CD4-positive, alpha-beta T cell treated with Interleukin-15 for 1 hour (primary cell): Measurements from ENCODE around the gene SGPL1.

Experiments
- DNase-seq: peaks from one replicate; pipeline ENCODE4 v3.0.0-alpha.2; 2020

Gene SGPL1

GRCh38 chr10:70781461-70782051, 34.2 kb upstream of the SGPL1 start:
- no peak for DNase-seq

DNA sequence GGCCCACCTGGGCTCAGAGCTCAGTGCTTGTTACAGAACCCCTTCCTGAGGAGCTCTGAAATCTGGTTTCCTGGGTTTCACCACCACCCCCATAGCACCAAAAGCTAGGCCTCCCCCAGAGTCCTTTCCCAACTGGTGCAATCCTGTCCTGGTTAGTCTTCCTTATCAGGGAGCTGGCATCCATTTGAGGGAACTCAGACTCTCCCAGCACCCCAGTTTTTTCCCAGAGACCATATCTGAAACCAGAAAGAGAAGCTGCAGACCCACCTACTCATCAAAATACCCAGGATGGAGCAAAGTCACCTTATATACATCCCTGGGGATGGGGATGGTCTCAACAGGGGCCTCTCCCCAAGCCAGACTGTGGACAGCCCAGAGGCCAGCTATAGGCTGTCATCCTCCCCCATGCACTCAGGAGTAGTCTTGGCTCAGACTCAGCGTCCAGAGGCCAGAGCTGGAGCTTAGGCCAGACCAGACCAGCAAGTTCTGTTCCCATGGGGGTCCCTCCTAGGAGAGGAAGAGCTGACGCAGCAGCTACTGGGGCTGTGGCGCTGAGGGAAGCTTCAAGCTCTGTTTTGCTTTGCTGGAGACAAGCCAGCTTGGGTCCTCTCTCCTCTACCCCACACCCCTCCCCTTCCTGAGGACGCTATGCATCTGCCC, 33.5 kb upstream of the SGPL1 start:
- DNase-seq, result no peak

- no peak for DNase-seq
Measured at GRCh38 chr10:70782746-70783680, 32.7 kb upstream of the SGPL1 start.

DNA sequence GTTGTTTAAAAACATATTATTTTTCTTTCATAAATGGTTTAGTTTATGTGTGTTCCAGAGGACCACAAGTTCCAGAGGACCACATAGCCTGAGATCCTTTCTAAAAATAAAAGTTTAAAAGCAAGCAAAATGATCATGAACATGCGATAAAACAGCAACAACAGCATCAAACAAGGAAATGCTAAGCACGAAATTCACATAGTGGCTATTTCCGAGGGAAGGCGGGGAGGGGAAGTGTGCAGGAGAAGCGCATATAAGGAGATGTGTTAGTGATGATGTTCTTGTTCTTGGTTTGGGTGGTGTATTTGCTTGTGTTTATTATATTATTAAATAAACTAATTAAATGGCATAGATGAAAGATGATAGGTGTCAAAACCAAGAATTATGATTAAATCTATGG, 31.7 kb upstream of the SGPL1 start:
- no peak for DNase-seq

DNA sequence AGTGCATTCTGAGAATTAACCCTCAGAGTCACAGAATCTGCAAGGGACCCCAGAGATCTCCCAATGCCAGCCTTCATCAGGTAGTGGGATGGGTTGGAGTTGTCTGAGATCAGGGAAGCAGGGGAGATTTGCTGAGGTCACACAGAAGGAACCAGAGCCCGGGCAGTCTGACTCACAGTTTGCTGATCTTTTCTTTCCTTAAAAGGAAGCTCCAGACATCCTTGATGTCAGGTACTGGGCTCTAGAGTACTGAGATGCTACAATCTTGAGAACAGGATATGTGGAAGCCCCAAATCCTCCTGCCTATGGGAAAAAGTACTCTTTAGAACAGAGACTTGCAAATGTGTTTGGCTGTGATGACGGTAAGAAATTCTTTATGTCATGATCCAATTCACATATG, 31.3 kb upstream of the SGPL1 start:
- DNase-seq, result no peak

GRCh38 chr10:70785190-70785589, 30.6 kb upstream of the SGPL1 start, which contains the start of gene TBATA:
Gene TBATA (minus strand): TSS chr10:70785377. CDS start chr10:70783379, 1,998 bp downstream.
- no peak for DNase-seq

- no peak for DNase-seq
Measured at GRCh38 chr10:70786799-70787415, 28.8 kb upstream of the SGPL1 start.

GRCh38 chr10:70791386-70792039, 24.2 kb upstream of the SGPL1 start:
- DNase-seq, result no peak

DNA sequence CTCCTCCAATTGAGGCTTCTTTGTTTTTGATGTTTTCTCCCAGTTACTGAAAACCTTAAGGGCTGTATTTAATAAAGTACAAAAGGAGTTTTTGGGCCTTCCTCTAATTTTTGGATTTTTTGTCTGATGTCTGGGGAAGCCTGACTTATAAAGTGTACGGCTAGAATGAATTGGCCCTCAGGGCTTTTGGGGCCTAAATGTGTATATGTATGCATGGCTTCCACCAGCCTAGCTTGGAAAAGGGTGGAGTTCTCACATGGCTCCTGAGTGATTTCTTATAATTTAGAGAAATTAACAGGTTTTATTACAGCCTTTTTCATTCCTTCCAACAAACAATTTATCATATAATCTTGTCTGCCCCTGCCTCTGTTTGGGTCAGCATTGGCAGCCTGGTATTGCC, 20.1 kb upstream of the SGPL1 start:
- no peak for DNase-seq

DNA sequence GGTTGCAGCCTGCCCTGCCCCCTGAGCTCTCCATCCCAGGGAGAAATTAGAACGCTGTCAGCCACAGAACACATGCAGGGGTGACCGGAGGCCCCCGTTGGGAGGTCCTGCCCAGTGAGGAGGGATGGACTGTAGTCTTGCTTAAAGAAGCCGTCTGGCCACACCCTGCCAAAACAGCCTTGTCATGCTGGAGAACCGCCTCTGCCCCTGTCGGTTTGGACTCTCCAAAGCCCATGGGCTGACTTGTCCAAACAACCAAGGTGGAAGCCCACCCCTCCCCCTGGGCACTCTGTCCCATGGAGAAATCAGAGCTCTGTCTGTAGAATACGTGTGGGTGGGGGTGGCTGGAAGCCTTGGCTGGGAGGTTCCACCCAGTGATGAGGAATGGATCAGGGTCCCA, 17.9 kb upstream of the SGPL1 start:
- DNase-seq, result no peak

- DNase-seq, result no peak
Measured at GRCh38 chr10:70799124-70799523, 16.6 kb upstream of the SGPL1 start.

- no peak for DNase-seq
Measured at GRCh38 chr10:70801854-70802253, 13.9 kb upstream of the SGPL1 start.

DNA sequence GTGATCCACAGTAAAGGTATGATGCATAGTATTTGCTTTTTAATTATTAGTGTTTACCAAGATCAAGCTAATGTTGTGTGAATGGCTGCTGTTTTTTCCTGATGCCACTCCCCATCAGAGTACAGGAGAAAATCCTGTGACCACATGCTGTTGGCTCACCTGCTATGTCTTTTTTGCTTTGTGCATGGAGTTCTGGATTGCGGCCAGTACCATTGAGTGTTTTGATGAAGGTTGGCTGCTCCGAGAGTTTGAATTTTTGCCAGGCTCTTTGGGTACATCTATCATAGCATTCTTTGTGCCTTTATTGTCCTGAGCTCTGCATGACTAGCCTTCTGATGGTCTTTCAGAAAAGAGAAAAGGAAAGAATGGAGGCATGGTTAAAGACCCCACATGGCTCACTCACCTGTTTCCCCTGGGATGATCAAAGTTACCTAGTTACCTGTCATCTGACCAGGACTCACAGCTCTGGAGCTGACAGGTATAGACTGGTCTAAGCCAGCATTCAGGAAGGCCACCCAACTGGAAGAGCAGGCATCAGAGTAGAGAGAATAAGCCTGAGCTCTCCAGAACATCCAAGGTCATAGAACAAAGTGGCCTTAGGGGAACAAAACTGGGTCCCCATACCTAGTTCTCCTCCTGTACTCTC, 11.8 kb upstream of the SGPL1 start:
- DNase-seq, result no peak

GRCh38 chr10:70804421-70804808, 11.3 kb upstream of the SGPL1 start:
- no peak for DNase-seq

DNA sequence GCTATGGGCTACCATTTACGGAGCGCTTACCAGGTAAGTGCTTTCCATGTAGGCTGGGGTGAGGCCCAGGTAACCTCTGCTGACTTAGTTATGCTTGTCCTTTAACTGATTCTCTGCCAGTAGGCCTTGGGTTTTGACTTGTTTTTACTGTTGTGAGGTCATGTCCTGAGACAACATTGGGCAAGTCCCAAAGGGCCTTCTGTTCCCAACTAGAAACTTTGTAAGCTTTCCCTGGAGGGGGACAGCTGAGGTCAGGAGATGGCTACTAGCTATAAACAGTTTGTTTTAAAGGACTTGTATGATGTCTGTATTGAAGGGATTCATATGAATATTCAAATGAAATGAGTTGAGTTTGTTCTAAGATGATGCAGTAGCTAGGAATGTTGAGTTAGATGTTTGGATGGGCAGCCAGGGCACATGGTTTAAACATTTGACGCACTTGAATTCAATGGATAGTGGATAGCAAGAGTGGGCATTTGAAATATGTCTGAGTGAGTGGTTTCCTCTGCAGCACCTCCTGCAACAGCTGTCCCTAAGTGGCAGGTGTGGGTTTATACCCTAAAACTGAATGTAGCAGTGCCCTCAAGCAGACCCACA, 10.0 kb upstream of the SGPL1 start:
- DNase-seq, result no peak

- DNase-seq, result no peak
Measured at GRCh38 chr10:70806841-70807240, 8.9 kb upstream of the SGPL1 start.

DNA sequence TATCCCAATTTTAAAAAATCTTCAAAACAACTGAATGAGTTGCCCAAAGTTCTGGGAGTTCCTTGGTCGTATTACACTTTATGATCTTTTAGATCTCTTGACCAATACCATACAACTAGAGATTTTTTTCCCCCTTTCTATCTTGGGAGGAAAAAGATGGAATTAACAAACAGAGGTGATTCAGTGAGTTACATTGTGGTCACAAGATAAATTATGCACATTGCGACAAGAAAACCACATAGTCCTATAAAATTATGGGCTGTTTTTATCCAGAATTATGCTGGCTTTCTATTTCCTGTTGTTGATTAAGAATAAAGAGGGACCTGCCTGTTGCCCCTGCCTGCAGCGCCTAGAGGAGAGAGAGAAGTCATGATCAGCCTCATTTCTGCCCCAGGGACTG, 8.2 kb upstream of the SGPL1 start:
- no peak for DNase-seq

DNA sequence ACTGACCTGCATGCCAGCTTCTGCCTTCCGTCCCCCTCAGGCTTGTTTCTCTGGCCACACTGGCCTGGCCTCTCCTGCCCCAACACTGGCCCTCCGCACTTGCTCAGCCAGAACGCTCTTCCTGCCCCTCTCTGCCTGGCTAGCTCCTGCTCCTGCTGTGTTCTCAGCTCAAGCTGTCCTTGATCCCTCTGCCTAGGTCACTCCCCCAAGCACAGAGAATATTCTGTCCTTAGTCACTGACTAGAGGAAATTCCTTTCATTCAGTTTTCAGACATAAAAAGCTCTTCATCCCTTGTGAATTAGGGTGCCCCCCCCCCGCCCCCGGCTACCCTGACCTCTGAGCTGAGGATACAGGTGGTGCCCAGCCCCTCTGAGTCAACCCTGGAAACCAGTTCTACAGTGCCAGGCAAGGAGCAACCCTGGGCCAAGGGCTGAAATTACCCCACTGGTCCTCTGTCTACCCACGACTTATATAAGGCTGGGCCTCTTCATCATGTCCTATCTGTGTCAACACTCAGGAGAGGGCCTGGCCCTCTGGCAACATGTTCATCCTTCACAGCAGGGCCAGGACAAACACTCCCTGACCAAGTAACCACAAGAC, 6.6 kb upstream of the SGPL1 start:
- no peak for DNase-seq

DNA sequence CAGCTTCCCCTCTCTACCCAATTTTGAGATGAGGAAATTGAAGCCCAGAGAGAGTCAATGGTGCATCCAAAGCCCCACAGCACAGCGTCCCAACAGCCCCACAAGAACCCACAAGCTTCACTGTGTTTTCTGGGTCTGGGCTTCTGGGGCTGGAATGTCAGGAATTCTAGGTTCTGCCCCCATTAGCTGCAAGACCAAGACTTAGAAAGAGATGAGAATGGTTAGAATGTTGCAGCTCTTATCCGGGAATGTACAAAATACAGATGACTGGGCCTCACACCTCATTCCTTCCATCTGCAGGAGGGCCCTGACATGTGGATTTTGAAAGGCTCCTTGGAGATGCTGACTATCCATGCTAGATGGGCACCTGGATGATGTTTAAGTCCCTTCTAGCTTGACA, 6.0 kb upstream of the SGPL1 start:
- DNase-seq, result no peak

GRCh38 chr10:70810967-70811366, 4.8 kb upstream of the SGPL1 start:
- DNase-seq, result no peak

DNA sequence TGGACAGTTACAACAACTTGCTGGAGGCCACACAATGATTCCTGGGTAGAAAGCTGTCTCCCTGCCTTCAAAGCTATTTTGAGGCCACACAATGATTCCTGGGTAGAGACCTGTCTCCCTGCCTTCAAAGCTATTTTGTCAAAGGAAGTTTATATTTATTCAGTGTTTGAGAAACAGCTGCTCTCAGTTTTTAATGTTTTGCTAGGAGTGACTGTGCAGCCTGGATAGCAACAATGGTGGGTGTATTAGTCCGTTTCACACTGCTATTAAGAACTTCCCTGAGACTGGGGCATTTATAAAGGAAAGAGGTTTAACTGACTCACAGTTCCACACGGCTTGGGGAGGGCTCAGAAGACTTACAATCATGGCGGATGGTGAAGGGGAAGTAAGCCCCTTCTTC, 3.9 kb upstream of the SGPL1 start:
- DNase-seq, result no peak

DNA sequence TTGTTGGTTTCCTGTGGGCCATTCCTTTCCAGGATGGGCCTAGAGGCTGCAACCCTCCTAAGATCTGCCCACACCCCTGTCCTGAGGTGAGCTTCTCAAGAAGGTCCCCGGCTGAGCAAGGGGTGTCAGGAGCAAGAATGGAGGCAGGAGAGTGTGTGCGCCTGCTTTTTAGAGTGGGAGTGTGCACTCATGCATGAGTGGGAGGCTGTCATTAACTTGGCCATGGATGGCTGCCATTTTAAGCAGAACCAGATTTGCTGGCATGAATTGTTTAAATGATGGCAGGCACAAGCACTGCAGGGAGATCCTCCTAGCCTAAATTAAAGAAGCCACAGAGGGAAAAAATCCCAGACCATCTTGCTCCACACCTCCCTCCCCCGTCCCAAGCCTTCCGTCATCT, 2.9 kb upstream of the SGPL1 start:
- no peak for DNase-seq
